CD14-positive monocyte (primary cell): Measurements from ENCODE around the gene GRIK4. TPM values are rescaled to one million over a fixed set of nuclear protein-coding genes. Genes with fewer than 3 reads are reported as not detected.

ENCODE experiments used
- DNase-seq, 3 donors: peaks; one replicate each; pipeline ENCODE4 v3.0.0-alpha.2; 2011 to 2022
- H2AFZ ChIP-seq: 2 replicates; pipeline ENCODE4 v1.6.0; 2012; ENCODE audit warnings: mild to moderate bottlenecking, low read depth, low read length, inconsistent platforms; ENCODE audit not compliant: insufficient read depth, poor library complexity, severe bottlenecking
- H3K27ac ChIP-seq, 2 donors: 1 replicate in 1 of 2; 2 replicates in 1 of 2; pipeline ENCODE4 v1.5.1; 2012 to 2013; ENCODE audit warnings: low read length in 2 of 2, control low read depth in 1 of 2, inconsistent platforms in 1 of 2, low read depth in 1 of 2, mild to moderate bottlenecking in 1 of 2
- H3K27me3 ChIP-seq, 2 donors: one replicate each; pipeline versions ENCODE4 v1.6.0 to v1.6.1; 2011 to 2013; ENCODE audit warnings: low read length in 2 of 2; ENCODE audit not compliant: control insufficient read depth in 2 of 2, insufficient read depth in 2 of 2
- H3K36me3 ChIP-seq, 2 donors: replicated peaks in 1 of 2; 1 replicate in 1 of 2; 2 replicates in 1 of 2; pipeline versions ENCODE4 v1.5.1 to v1.6.1; 2012 to 2013; ENCODE audit warnings: low read length in 2 of 2, control low read depth in 1 of 2, inconsistent platforms in 1 of 2, mild to moderate bottlenecking in 1 of 2; ENCODE audit not compliant: insufficient read depth in 2 of 2, control insufficient read depth in 1 of 2
- H3K4me1 ChIP-seq, 2 donors: 1 replicate in 1 of 2; 2 replicates in 1 of 2; pipeline versions ENCODE4 v1.5.1 to v1.6.1; 2012 to 2013; ENCODE audit warnings: low read length in 2 of 2, control low read depth in 1 of 2, inconsistent platforms in 1 of 2, mild to moderate bottlenecking in 1 of 2, moderate library complexity in 1 of 2; ENCODE audit not compliant: insufficient read depth in 2 of 2, control insufficient read depth in 1 of 2
- H3K4me2 ChIP-seq: replicated peaks from 2 replicates; pipeline ENCODE3; 2012; ENCODE audit warnings: low read length, moderate library complexity, mild to moderate bottlenecking; ENCODE audit not compliant: poor library complexity, severe bottlenecking; ENCODE audit errors: extremely low read depth
- H3K4me3 ChIP-seq, 3 experiments: fragments of 200-600 bp in 1 of 3; sonication (generic) in 1 of 3; replicated peaks in 1 of 3; 1 replicate in 2 of 3; 2 replicates in 1 of 3; pipeline ENCODE4 v1.5.1; 2011 to 2013; ENCODE audit warnings: low read length in 3 of 3, mild to moderate bottlenecking in 3 of 3, control low read depth in 2 of 3, low read depth in 2 of 3, inconsistent platforms in 1 of 3, moderate library complexity in 1 of 3
- H3K79me2 ChIP-seq: 2 replicates; pipeline ENCODE4 v1.6.0; 2012; ENCODE audit warnings: mild to moderate bottlenecking, control low read depth, inconsistent platforms, low read length, moderate library complexity; ENCODE audit not compliant: insufficient read depth
- H3K9ac ChIP-seq: 2 replicates; pipeline ENCODE4 v1.6.0; 2017; ENCODE audit warnings: low read length, mild to moderate bottlenecking; ENCODE audit not compliant: insufficient read depth, poor library complexity, severe bottlenecking
- H3K9me3 ChIP-seq, 2 donors: replicated peaks in 1 of 2; 1 replicate in 1 of 2; 2 replicates in 1 of 2; pipeline versions ENCODE4 v1.5.1 to v1.6.1; 2012 to 2013; ENCODE audit warnings: low read length in 2 of 2, control low read depth in 1 of 2; ENCODE audit not compliant: control insufficient read depth in 1 of 2, insufficient read depth in 1 of 2
- H4K20me1 ChIP-seq: 2 replicates; pipeline ENCODE4 v1.6.0; 2012; ENCODE audit warnings: mild to moderate bottlenecking, low read length, control low read depth, moderate library complexity; ENCODE audit not compliant: insufficient read depth
- H3K27ac Mint-ChIP-seq, 7 donors: one replicate each; pipeline ENCODE4 v1.8.0; 2020; ENCODE audit warnings: mild to moderate bottlenecking in 7 of 7, mixed read lengths in 7 of 7, moderate library complexity in 6 of 7, inconsistent platforms in 2 of 7
- H3K27me3 Mint-ChIP-seq, 3 donors: one replicate each; pipeline ENCODE4 v1.8.0; 2021 to 2022; ENCODE audit warnings: low read depth in 3 of 3, mild to moderate bottlenecking in 3 of 3, mixed read lengths in 3 of 3, moderate library complexity in 3 of 3, inconsistent platforms in 1 of 3
- H3K36me3 Mint-ChIP-seq, 2 donors: one replicate each; pipeline ENCODE4 v1.8.0; 2020; ENCODE audit warnings: mixed read lengths in 2 of 2, inconsistent platforms in 1 of 2, mild to moderate bottlenecking in 1 of 2
- H3K4me1 Mint-ChIP-seq: one replicate; pipeline ENCODE4 v1.8.0; 2020; ENCODE audit warnings: mild to moderate bottlenecking, mixed read lengths
- H3K4me3 Mint-ChIP-seq, 2 donors: one replicate each; pipeline ENCODE4 v1.8.0; 2020; ENCODE audit warnings: mild to moderate bottlenecking in 2 of 2, mixed read lengths in 2 of 2, moderate library complexity in 1 of 2
- H3K9me3 Mint-ChIP-seq, 7 donors: one replicate each; pipeline ENCODE4 v1.8.0; 2020 to 2022; ENCODE audit warnings: mixed read lengths in 7 of 7, mild to moderate bottlenecking in 6 of 7, moderate library complexity in 6 of 7, inconsistent platforms in 2 of 7
- WGBS: methylation state at CpG from one replicate; pipeline ENCODE4 v1.1.5; 2013; ENCODE audit warnings: missing lambda C conversion rate; ENCODE audit not compliant: insufficient coverage; 5-methylcytosine and 5-hydroxymethylcytosine counted together
- intact Hi-C, 2 donors: fragments of 100-400 bp; cut with micrococcal nuclease; formaldehyde crosslinking; loops; one replicate each; pipeline versions ENCODE4 v1.15.0 to v1.15.1; 2023
- polyA plus RNA-seq, 3 donors: library from polyadenylated mRNA; depleted of rRNA in 1 of 3; unstranded in 2 of 3; stranded (reverse) in 1 of 3; fragments of 300-500 nt in 2 of 3; fragments of >200 nt in 1 of 3; fragmentation: Illumina TruSeq in 2 of 3; gene quantifications; 1 replicate in 2 of 3; 2 replicates in 1 of 3; pipeline ENCODE4 v1.2.3, GENCODE V29; 2012 to 2021
- TF ChIP-seq, protein P1 (sequence below): fragments of 200-600 bp; IDR thresholded peaks from one replicate; pipeline ENCODE4 v1.8.0; 2022; ENCODE audit warnings: antibody characterized with exemption, mild to moderate bottlenecking

GRIK4 gene
- polyA plus RNA-seq, 3 donors, result not detected

DNA sequence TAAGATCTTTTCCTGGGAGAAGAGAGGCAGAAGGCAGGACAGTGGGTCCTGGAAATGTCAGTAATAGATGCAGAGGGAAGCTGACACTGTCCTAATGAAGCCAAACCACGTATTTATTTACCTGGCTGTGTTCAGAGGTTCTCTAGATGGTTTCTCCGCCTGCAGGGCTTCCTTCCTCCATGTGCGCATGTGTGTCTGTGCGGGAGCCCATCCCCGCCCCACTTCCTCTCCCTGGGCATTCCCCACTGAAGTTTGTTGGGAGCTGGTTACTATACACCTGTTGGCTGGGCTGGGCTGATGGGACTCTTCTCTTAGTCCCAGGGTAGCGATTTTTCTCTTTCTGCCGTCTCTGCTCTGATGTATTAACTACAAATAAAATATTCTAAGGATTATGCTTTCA is 307.5 kb downstream of the GRIK4 start:
- Histone ChIP-seq H2AFZ (no peak overlapping the region), H4K20me1 (no peaks in the 10 kb centered on the region), H3K9me3 (no peaks in the 10 kb centered on the region), H3K27ac (no peak overlapping the region), H3K9ac (no peak overlapping the region), H3K79me2 (no peaks in the 10 kb centered on the region), H3K4me3 (no peak overlapping the region), H3K4me2 (no peak overlapping the region), H3K4me1 (no peaks in the 10 kb centered on the region), H3K27me3 (no peaks in the 10 kb centered on the region), H3K36me3 (no peaks in the 10 kb centered on the region)
- no peak for DNase-seq
- intact Hi-C loops, result no loop called here
- WGBS, result 0% methylated on average over 1 of the region's 7 CpGs
- H3K9me3 Mint-ChIP-seq, result no peaks in the 10 kb centered on the region
- no peaks in the 10 kb centered on the region for H3K36me3 Mint-ChIP-seq
- H3K4me1 Mint-ChIP-seq, result no peaks in the 10 kb centered on the region
- H3K4me3 Mint-ChIP-seq, result no peak overlapping the region
- TF ChIP-seq, protein P1, sequence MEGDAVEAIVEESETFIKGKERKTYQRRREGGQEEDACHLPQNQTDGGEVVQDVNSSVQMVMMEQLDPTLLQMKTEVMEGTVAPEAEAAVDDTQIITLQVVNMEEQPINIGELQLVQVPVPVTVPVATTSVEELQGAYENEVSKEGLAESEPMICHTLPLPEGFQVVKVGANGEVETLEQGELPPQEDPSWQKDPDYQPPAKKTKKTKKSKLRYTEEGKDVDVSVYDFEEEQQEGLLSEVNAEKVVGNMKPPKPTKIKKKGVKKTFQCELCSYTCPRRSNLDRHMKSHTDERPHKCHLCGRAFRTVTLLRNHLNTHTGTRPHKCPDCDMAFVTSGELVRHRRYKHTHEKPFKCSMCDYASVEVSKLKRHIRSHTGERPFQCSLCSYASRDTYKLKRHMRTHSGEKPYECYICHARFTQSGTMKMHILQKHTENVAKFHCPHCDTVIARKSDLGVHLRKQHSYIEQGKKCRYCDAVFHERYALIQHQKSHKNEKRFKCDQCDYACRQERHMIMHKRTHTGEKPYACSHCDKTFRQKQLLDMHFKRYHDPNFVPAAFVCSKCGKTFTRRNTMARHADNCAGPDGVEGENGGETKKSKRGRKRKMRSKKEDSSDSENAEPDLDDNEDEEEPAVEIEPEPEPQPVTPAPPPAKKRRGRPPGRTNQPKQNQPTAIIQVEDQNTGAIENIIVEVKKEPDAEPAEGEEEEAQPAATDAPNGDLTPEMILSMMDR, result no peak
- peaks cover 21 to 32% (median 22%) of the 10 kb centered on the region in 3 donors for H3K27me3 Mint-ChIP-seq
- H3K27ac Mint-ChIP-seq, result no peak overlapping the region

DNA sequence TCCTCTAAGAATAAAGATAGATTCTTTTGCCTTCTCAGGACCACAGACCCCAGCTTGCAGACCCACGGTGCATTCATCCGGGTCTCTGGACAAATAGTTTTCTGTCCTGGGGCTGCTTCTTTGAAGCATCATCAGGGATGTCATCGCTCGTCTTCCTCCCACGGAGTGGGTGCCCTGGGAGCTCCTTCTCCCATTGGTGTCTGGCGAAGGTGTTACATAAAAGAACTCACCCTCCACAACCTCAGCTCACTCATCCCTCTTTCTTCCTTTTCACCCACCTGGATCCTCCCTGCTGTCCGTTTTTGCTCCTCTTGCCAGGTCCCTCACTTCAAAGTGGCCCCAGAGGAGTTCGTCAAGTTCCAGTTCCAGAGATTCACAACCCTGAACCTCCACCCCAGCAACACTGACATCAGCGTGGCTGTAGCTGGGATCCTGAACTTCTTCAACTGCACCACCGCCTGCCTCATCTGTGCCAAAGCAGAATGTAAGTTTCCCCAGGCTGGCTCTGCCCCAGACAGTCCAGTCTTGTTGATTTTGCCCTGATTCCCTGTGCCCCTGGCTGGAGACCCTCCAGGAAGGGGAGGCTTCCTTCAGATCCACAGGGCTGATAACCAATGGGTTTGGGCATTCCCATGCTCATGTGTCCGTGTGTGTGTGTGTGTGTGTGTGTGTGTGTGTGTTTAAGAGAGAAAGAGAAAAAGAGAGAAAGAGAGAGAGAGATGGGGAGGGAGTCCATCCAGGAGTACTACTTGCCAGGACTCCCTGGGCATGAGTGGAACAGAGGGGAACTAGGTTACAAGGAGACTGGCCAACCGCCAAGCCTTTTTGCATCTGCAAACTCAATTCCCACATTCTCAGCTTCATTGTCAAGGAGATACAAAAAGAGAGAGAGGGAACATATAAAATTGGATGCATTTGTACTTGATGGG is 308.2 kb downstream of the GRIK4 start:
- Histone ChIP-seq H3K4me2 (no peak overlapping the region), H3K9me3 (no peaks in the 10 kb centered on the region), H3K9ac (no peak overlapping the region), H3K36me3 (no peaks in the 10 kb centered on the region), H3K4me1 (no peaks in the 10 kb centered on the region), H3K79me2 (no peaks in the 10 kb centered on the region), H4K20me1 (no peaks in the 10 kb centered on the region), H2AFZ (no peak overlapping the region), H3K27ac (no peak overlapping the region), H3K4me3 (no peak overlapping the region), H3K27me3 (no peaks in the 10 kb centered on the region)
- H3K27me3 Mint-ChIP-seq, result peaks cover 21 to 31% (median 24%) of the 10 kb centered on the region in 3 donors
- H3K9me3 Mint-ChIP-seq, result no peaks in the 10 kb centered on the region
- 84% methylated on average over 8 of the region's 12 CpGs for WGBS
- no peak overlapping the region for H3K27ac Mint-ChIP-seq
- TF ChIP-seq, protein P1, result no peak
- H3K4me3 Mint-ChIP-seq, result no peak overlapping the region
- intact Hi-C loops, result no loop called here
- no peak for DNase-seq
- no peaks in the 10 kb centered on the region for H3K36me3 Mint-ChIP-seq
- H3K4me1 Mint-ChIP-seq, result no peaks in the 10 kb centered on the region
